ENCODE measurements around the gene KPNA5. TPM values are rescaled to one million over a fixed set of nuclear protein-coding genes. Genes with fewer than 3 reads are reported as not detected.

The KPNA5 gene
- total RNA-seq: 3.1 and 9.3 TPM in 2 replicates

GRCh38 chr6:116680880-116681672 is at the start of gene KPNA5:
Gene KPNA5, plus strand, starts transcription at chr6:116681211. Its CDS starts 124 bp downstream, at chr6:116681335.

GRCh38 chr6:116764961-116765841 is 84.2 kb downstream of the KPNA5 start, which contains the start of gene FAM162B:
Gene FAM162B, minus strand, starts transcription at chr6:116765719. Its CDS starts 143 bp downstream, at chr6:116765576.

Other genes with a start within 250 kb of the KPNA5 start
- 2.0 and 6.2 TPM in 2 replicates for gene CALHM6, start 219.8 kb upstream of the KPNA5 start, total RNA-seq
- 2.3 and 4.0 TPM in 2 replicates for gene CALHM5, start 169.6 kb upstream of the KPNA5 start, total RNA-seq
- gene TRAPPC3L, start 135.5 kb upstream of the KPNA5 start, total RNA-seq: not detected in 2 replicates
- gene CALHM4, start 127.5 kb upstream of the KPNA5 start, total RNA-seq: not detected in 2 replicates
- gene RWDD1, start 109.7 kb upstream of the KPNA5 start, total RNA-seq: 32.7 and 43.8 TPM in 2 replicates
- gene RSPH4A, start 64.7 kb upstream of the KPNA5 start, total RNA-seq: 0.40 TPM in 1 of 2 replicates, not detected in the other
- gene ZUP1, start 12.4 kb upstream of the KPNA5 start, total RNA-seq: 4.4 and 6.9 TPM in 2 replicates
- 31.2 and 45.2 TPM in 2 replicates for gene FAM162B, start 84.5 kb downstream of the KPNA5 start, total RNA-seq
- not detected in 2 replicates for gene GPRC6A, start 147.9 kb downstream of the KPNA5 start, total RNA-seq
- not detected in 2 replicates for gene RFX6, start 196.0 kb downstream of the KPNA5 start, total RNA-seq